ENCODE measurements around the gene ZDHHC18. TPM values are rescaled to one million over a fixed set of nuclear protein-coding genes. Genes with fewer than 3 reads are reported as not detected.
"Not testable (repeated sequence)": the region's sequence is repeated elsewhere in the genome, so short reads cannot be mapped to it uniquely, and the experiment has no call there.

ZDHHC18 gene
- polyA plus RNA-seq, 2 donors, result 14.4 to 15.0 TPM

DNA sequence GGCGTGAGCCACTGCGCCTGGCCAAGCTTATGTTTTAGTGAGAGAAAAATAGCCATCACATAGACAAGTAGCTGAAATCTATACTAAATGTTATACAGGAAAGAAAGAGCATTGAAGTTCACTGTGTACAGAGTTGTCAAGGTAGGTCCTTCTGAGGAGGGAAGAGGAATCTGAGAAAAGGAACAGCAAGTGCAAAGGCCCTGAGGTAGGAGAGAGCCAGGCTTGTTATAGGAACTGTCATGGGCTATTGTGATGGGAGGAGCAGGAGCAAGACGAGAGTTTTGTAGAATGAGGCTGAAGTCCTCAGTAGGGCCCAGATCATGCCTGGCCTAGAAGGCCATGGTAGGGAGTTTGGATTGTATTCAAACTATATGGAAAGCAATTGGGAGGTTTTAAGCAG lies 4.6 kb downstream of the ZDHHC18 start:
- H3K36me3 ChIP-seq (ENCODE audit: control insufficient read depth in 2 of 2, insufficient read depth in 2 of 2, low read length in 1 of 2), result peaks cover 13 to 33% of the 10 kb centered on the region in 2 donors
- no peak overlapping the region for H3K4me3 ChIP-seq (ENCODE audit: low read depth in 1 of 2, low read length in 2 of 2)
- no peak overlapping the region for H3K27ac ChIP-seq (ENCODE audit: low read depth in 2 of 2, low read length in 1 of 2)
- 93 to 97% methylated on average over 3 of the region's 3 CpGs for WGBS, 2 donors
- no peaks in the 10 kb centered on the region for H3K9me3 ChIP-seq (ENCODE audit: control insufficient read depth in 2 of 2, insufficient read depth in 1 of 2, low read depth in 1 of 2, low read length in 1 of 2)
- H3K4me1 ChIP-seq (ENCODE audit: control insufficient read depth in 2 of 2, insufficient read depth in 2 of 2, low read length in 1 of 2), result peaks cover 0 to 22% of the 10 kb centered on the region in 2 donors
- H3K27me3 ChIP-seq (ENCODE audit: control insufficient read depth in 1 of 2, insufficient read depth in 2 of 2, low read length in 2 of 2), result no peaks in the 10 kb centered on the region

DNA sequence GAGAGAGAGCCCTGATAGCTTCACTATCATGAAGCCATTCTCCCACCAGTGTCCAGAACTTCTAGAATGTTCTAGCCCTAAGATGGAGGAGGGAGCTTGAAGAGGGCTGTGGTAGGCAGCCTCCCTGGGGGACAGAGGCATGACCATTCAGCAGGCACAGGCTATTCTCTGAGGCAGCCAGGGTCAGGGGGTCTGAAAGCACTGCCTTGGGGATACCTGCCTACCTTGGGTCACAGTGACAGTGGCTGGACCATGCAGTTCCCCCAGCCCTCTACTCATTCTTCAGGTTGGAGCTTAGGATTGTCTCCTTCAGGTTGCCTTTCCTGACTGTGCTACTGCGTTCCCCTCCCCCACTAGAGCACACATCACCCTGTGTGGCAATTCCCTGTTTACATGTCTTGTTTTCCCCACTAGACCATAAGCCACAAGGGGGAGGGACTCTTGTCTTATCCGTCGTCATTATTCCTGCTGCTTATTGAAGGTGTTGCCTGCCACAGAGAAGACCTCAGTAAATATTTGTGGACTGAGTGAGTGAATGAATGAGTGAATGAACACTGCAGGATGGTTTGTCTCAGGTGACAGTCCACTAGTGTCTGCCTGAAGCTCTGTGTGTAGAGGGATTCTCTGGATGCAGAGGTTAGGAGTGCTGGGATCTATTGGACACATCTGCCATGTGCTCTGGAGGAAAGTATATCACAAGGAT lies 5.2 kb downstream of the ZDHHC18 start:
- WGBS, 2 donors, result 60 to 62% methylated on average over 3 of the region's 3 CpGs

DNA sequence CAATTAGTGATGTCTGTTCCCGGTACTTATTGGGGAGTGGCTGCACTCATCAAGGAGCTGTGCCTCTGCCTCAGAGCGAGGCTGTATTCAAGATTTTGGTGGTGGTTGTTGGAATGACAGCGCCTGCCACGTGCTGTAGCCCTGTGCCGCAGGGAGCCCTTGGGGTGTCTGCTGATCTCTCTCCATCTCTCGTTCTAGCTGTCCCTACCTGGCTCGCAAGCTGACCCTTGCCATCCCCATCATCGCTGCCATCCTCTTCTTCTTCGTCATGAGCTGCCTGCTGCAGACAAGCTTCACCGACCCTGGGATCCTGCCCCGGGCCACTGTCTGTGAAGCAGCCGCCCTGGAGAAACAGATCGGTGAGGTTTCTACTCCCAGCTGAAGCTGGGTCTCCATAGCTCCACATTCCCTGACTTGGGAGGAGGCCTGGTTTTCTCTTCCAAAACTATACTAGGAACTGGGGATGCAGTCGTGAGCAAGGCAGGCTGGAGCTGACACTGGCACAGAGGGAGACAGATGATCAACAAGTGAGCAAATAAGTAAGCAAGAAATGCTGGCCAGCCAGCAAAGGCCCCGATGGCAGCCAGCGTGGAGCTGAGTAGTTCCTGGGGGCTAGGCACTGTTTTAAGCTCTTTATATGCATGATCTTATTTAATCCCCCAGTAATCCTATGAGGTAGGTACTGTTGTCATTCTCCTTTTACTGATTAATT lies 5.9 kb downstream of the ZDHHC18 start:
- Histone ChIP-seq H3K27ac (ENCODE audit: low read depth in 2 of 2, low read length in 1 of 2) (no peak overlapping the region), H3K4me1 (ENCODE audit: control insufficient read depth in 2 of 2, insufficient read depth in 2 of 2, low read length in 1 of 2) (peaks cover 0 to 18% of the 10 kb centered on the region in 2 donors)

More for the DNA sequence above, 5.2 kb downstream of the ZDHHC18 start:
- H3K4me1 ChIP-seq (ENCODE audit: control insufficient read depth in 2 of 2, insufficient read depth in 2 of 2, low read length in 1 of 2), result peaks cover 0 to 21% of the 10 kb centered on the region in 2 donors
- no peak overlapping the region for H3K4me3 ChIP-seq (ENCODE audit: low read depth in 1 of 2, low read length in 2 of 2)
- H3K27ac ChIP-seq (ENCODE audit: low read depth in 2 of 2, low read length in 1 of 2), result peak overlapping the region in 1 of 2 donors; percentile 34
- no peaks in the 10 kb centered on the region for H3K27me3 ChIP-seq (ENCODE audit: control insufficient read depth in 1 of 2, insufficient read depth in 2 of 2, low read length in 2 of 2)
- no peaks in the 10 kb centered on the region for H3K9me3 ChIP-seq (ENCODE audit: control insufficient read depth in 2 of 2, insufficient read depth in 1 of 2, low read depth in 1 of 2, low read length in 1 of 2)
- H3K36me3 ChIP-seq (ENCODE audit: control insufficient read depth in 2 of 2, insufficient read depth in 2 of 2, low read length in 1 of 2), result peaks cover 13 to 34% of the 10 kb centered on the region in 2 donors

DNA sequence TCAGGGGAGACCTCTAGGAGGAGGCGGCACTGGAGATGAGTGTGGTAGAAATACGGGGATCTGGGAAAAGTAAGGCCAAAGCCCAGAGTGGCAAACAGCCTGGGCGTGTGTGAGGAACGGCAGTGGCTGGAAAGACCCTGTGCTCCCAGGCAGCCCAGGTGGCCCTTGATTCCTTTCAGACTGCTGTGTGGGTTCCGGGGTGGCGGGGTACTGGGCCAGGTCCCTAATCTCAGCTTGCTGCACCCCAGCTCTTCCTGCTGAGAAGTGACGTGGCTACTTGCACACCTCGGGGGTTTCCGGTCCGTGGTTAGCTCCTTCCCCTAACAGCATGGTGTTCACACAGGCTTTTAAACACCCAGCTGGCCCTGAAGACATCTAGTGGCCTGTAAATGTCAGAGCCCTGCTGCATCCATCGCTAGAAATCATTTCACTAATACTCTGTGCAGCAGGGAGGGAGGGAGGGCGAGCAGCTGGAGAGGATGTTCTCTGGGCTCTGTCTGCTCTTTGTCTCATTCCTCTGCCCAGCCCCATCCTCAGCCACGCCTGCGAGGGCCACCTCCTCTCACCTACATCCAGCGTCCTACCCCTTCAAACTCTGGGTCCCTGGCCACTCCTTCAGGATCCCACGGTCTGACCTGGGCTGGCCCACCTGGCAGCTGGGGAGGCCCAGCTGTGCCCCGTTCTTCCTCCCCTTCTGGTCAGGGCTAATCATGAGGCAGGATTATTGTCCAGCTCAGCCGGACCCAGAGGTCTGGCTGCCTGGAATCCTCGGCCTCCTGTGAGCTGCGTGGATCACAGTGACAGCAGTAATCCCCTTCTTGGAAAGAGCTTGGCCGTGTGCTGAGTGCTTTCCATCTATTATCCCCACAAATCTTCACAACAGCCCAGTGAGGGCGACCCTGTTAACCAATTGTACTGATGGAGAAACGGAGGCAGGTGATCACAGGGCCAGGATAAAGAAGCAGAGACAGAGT lies 7.2 kb downstream of the ZDHHC18 start:
- Histone ChIP-seq H3K4me3 (ENCODE audit: low read depth in 1 of 2, low read length in 2 of 2) (no peak overlapping the region), H3K4me1 (ENCODE audit: control insufficient read depth in 2 of 2, insufficient read depth in 2 of 2, low read length in 1 of 2) (peaks cover 0 to 13% of the 10 kb centered on the region in 2 donors)
- WGBS, 2 donors, result 73 to 75% methylated on average over 23 of the region's 23 CpGs

More for the DNA sequence above, 5.9 kb downstream of the ZDHHC18 start:
- Histone ChIP-seq H3K27me3 (ENCODE audit: control insufficient read depth in 1 of 2, insufficient read depth in 2 of 2, low read length in 2 of 2) (no peaks in the 10 kb centered on the region), H3K4me3 (ENCODE audit: low read depth in 1 of 2, low read length in 2 of 2) (no peak overlapping the region), H3K36me3 (ENCODE audit: control insufficient read depth in 2 of 2, insufficient read depth in 2 of 2, low read length in 1 of 2) (peaks cover 13 to 34% of the 10 kb centered on the region in 2 donors), H3K9me3 (ENCODE audit: control insufficient read depth in 2 of 2, insufficient read depth in 1 of 2, low read depth in 1 of 2, low read length in 1 of 2) (no peaks in the 10 kb centered on the region)
- WGBS, 2 donors, result 84 to 85% methylated on average over 16 of the region's 16 CpGs

DNA sequence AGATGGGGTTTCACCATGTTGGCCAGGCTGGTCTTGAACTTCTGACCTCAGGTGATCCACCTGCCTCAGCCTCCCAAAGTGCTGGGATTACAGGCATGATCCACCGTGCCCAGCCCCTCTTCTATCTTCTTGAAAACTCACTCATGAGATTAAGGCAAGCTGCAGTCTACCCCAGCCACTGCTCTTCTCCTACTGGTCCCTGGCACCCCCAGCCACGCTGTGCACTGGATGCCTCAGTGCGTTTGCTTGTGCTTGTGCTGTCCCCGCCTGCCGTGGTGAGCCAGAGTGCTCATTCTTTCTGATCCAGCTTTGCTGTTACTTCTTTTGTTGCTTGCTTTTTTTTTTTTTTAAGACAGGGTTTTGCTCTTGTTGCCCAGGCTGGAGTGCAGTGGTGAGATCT lies 11.2 kb downstream of the ZDHHC18 start:
- H3K27ac ChIP-seq (ENCODE audit: low read depth in 2 of 2, low read length in 1 of 2); H3K27me3 ChIP-seq (ENCODE audit: control insufficient read depth in 1 of 2, insufficient read depth in 2 of 2, low read length in 2 of 2); H3K4me1 ChIP-seq (ENCODE audit: control insufficient read depth in 2 of 2, insufficient read depth in 2 of 2, low read length in 1 of 2); H3K4me3 ChIP-seq (ENCODE audit: low read depth in 1 of 2, low read length in 2 of 2); H3K9me3 ChIP-seq (ENCODE audit: control insufficient read depth in 2 of 2, insufficient read depth in 1 of 2, low read depth in 1 of 2, low read length in 1 of 2): not testable (repeated sequence)
- H3K36me3 ChIP-seq (ENCODE audit: control insufficient read depth in 2 of 2, insufficient read depth in 2 of 2, low read length in 1 of 2), result peaks cover 10 to 41% of the 10 kb centered on the region in 2 donors
- WGBS, 2 donors, result 89 to 93% methylated on average over 5 of the region's 5 CpGs

More for the DNA sequence above, 7.2 kb downstream of the ZDHHC18 start:
- Histone ChIP-seq H3K36me3 (ENCODE audit: control insufficient read depth in 2 of 2, insufficient read depth in 2 of 2, low read length in 1 of 2) (peaks cover 13 to 36% of the 10 kb centered on the region in 2 donors), H3K27ac (ENCODE audit: low read depth in 2 of 2, low read length in 1 of 2) (peak overlapping the region; percentile 45 to 72), H3K27me3 (ENCODE audit: control insufficient read depth in 1 of 2, insufficient read depth in 2 of 2, low read length in 2 of 2) (no peaks in the 10 kb centered on the region), H3K9me3 (ENCODE audit: control insufficient read depth in 2 of 2, insufficient read depth in 1 of 2, low read depth in 1 of 2, low read length in 1 of 2) (no peaks in the 10 kb centered on the region)

GRCh38 chr1:26838474-26839338 lies 12.2 kb downstream of the ZDHHC18 start:
- peaks cover 4 to 36% of the 10 kb centered on the region in 2 donors for H3K36me3 ChIP-seq (ENCODE audit: control insufficient read depth in 2 of 2, insufficient read depth in 2 of 2, low read length in 1 of 2)
- H3K4me1 ChIP-seq (ENCODE audit: control insufficient read depth in 2 of 2, insufficient read depth in 2 of 2, low read length in 1 of 2), result no peaks in the 10 kb centered on the region
- WGBS, 2 donors, result 68 to 73% methylated on average over 8 of the region's 8 CpGs
- no peaks in the 10 kb centered on the region for H3K27me3 ChIP-seq (ENCODE audit: control insufficient read depth in 1 of 2, insufficient read depth in 2 of 2, low read length in 2 of 2)
- H3K9me3 ChIP-seq (ENCODE audit: control insufficient read depth in 2 of 2, insufficient read depth in 1 of 2, low read depth in 1 of 2, low read length in 1 of 2), result no peaks in the 10 kb centered on the region
- no peak overlapping the region for H3K27ac ChIP-seq (ENCODE audit: low read depth in 2 of 2, low read length in 1 of 2)
- H3K4me3 ChIP-seq (ENCODE audit: low read depth in 1 of 2, low read length in 2 of 2), result no peak overlapping the region

DNA sequence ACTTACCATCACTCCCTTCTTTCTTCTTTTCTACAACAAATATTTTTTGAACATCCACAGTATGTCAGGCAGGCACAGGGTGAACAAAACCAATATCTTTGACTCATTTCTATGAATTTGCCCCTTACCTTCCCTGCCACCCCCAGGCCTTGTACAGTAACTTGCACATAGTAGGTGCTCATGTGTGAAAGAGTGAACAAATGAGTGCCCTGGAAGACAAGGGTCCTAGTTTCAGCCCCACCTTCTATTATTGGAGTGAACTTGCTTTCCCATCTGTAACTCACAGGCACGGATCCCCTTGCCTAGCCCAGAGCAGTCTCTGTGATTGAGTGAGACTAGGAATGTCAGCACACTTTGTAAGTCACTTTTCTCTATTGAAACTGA lies 12.8 kb downstream of the ZDHHC18 start:
- Histone ChIP-seq H3K36me3 (ENCODE audit: control insufficient read depth in 2 of 2, insufficient read depth in 2 of 2, low read length in 1 of 2) (peaks cover 0 to 30% of the 10 kb centered on the region in 2 donors), H3K27ac (ENCODE audit: low read depth in 2 of 2, low read length in 1 of 2) (no peak overlapping the region), H3K9me3 (ENCODE audit: control insufficient read depth in 2 of 2, insufficient read depth in 1 of 2, low read depth in 1 of 2, low read length in 1 of 2) (no peaks in the 10 kb centered on the region), H3K27me3 (ENCODE audit: control insufficient read depth in 1 of 2, insufficient read depth in 2 of 2, low read length in 2 of 2) (no peaks in the 10 kb centered on the region), H3K4me3 (ENCODE audit: low read depth in 1 of 2, low read length in 2 of 2) (no peak overlapping the region), H3K4me1 (ENCODE audit: control insufficient read depth in 2 of 2, insufficient read depth in 2 of 2, low read length in 1 of 2) (no peaks in the 10 kb centered on the region)
- WGBS, 2 donors, result 95 to 96% methylated on average over 1 of the region's 1 CpG

- H3K9me3 ChIP-seq (ENCODE audit: control insufficient read depth in 2 of 2, insufficient read depth in 1 of 2, low read depth in 1 of 2, low read length in 1 of 2), result no peaks in the 10 kb centered on the region
- H3K27me3 ChIP-seq (ENCODE audit: control insufficient read depth in 1 of 2, insufficient read depth in 2 of 2, low read length in 2 of 2), result no peaks in the 10 kb centered on the region
- H3K4me1 ChIP-seq (ENCODE audit: control insufficient read depth in 2 of 2, insufficient read depth in 2 of 2, low read length in 1 of 2), result no peaks in the 10 kb centered on the region
- H3K27ac ChIP-seq (ENCODE audit: low read depth in 2 of 2, low read length in 1 of 2), result no peak overlapping the region
- H3K36me3 ChIP-seq (ENCODE audit: control insufficient read depth in 2 of 2, insufficient read depth in 2 of 2, low read length in 1 of 2), result peaks cover 0 to 26% of the 10 kb centered on the region in 2 donors
- WGBS, 2 donors, result 86 to 89% methylated on average over 6 of the region's 6 CpGs
- H3K4me3 ChIP-seq (ENCODE audit: low read depth in 1 of 2, low read length in 2 of 2), result no peak overlapping the region
Measured at GRCh38 chr1:26839779-26840178, 13.3 kb downstream of the ZDHHC18 start.

All from esophagus (tissue), 2 donors.